ENCODE measurements around the gene TP53RK.
A peak's percentile ranks its signal among the peaks of the same experiment; 100 is the strongest.

TP53RK gene

GRCh38 chr20:46715292-46715756 is 26.1 kb upstream of the TP53RK start:
- DNase-seq (ENCODE audit: low spot score in 2 of 2) (no peak), ATAC-seq (replicated peaks; ENCODE audit: extremely low read depth, poor library complexity, severe bottlenecking) (no peak)
- Mint-ChIP-seq H3K36me3 (ENCODE audit: insufficient read depth) (no peaks in the 10 kb centered on the region), H3K27ac (ENCODE audit: low read depth) (no peak overlapping the region), H3K4me3 (no peak overlapping the region), H3K9me3 (no peaks in the 10 kb centered on the region), H3K4me1 (peaks cover 3% of the 10 kb centered on the region), H3K27me3 (peaks cover 48% of the 10 kb centered on the region)

DNA sequence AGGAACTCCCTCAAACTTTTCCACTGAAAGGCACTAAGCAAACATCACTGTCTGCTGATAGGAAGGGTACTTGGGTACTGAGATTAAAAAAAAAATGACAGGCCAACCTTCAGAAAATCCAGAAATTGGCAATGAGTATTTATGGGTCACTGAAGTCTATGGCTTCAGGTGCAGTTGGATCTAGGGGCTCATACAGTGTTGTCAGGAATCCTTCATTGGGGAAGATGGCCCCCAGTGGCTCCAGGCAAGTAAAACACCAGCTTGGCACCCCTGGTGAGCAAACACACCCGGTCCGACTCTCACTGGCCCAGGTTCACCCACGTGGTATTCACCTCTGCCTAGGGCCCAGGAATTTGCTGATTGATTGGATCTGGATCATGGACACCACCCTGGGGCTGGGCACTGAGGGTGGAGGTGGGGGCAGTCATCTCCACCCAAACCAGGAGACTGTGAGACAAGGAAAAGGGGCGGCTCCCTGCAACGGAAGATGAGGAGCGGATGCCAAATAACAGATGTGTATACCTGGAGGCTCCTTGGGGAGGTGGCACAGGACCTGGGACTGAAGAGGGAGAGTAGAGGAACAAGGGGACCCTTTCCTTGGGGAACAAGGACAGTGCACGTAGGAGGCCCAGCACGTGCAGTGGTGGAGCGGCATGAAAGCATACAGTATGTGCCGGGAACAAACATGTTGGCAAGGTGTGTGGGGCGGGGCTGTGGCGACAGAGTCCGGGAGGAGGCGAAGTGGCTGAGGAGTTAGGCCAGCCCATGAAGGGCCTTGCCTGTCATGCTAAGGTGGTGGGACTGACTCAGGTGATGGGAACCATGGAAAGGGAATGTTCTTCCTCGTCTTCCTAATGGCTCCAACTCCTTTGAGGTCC is 25.0 kb upstream of the TP53RK start:
- Mint-ChIP-seq H3K9me3 (no peaks in the 10 kb centered on the region), H3K4me3 (no peak overlapping the region), H3K27ac (ENCODE audit: low read depth) (no peak overlapping the region), H3K4me1 (peaks cover 10% of the 10 kb centered on the region), H3K36me3 (ENCODE audit: insufficient read depth) (no peaks in the 10 kb centered on the region), H3K27me3 (peaks cover 59% of the 10 kb centered on the region)
- ATAC-seq (replicated peaks; ENCODE audit: extremely low read depth, poor library complexity, severe bottlenecking) (no peak), DNase-seq (ENCODE audit: low spot score in 2 of 2) (no peak)

DNA sequence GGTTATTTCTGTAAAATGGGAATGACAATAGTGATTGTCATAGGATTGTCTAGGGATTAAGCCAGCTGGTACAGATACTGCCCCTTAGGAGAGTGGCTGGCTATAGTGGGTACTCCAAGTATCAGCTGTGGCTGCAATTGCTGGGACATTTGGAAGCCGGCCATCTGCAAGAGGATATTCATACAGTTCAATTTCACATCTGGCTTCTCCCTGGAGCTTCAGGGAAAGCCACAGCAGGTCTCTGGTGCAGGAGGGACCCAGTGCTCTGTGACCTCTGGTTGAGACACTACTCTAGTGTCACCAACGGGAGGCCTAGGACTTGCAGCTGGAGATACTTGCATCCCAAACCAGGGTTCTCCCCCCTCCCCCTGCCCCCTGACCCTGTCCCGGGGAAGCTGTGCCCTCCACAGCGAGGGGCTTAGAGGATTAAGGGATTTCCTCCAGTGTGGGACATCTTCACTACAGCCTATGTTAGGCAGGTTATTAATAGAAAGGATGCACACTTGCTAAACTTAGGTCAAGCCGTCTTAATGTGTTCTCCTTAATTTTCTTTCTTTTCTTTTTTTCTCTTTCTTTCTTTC is 22.9 kb upstream of the TP53RK start:
- Mint-ChIP-seq H3K27ac (ENCODE audit: low read depth) (no peak overlapping the region), H3K4me3 (no peak overlapping the region), H3K9me3 (no peaks in the 10 kb centered on the region), H3K4me1 (peaks cover 15% of the 10 kb centered on the region), H3K36me3 (ENCODE audit: insufficient read depth) (peaks cover 2% of the 10 kb centered on the region), H3K27me3 (peaks cover 73% of the 10 kb centered on the region)
- ATAC-seq (replicated peaks; ENCODE audit: extremely low read depth, poor library complexity, severe bottlenecking) (no peak), DNase-seq (ENCODE audit: low spot score in 2 of 2) (no peak)

GRCh38 chr20:46710153-46710913 is 21.1 kb upstream of the TP53RK start:
- Mint-ChIP-seq H3K9me3 (no peaks in the 10 kb centered on the region), H3K27me3 (peaks cover 78% of the 10 kb centered on the region), H3K4me3 (peak overlapping the region; percentile 57), H3K4me1 (peaks cover 15% of the 10 kb centered on the region), H3K27ac (ENCODE audit: low read depth) (no peak overlapping the region), H3K36me3 (ENCODE audit: insufficient read depth) (peaks cover 2% of the 10 kb centered on the region)
- no peak for DNase-seq (ENCODE audit: low spot score in 2 of 2)
- no peak for ATAC-seq (replicated peaks; ENCODE audit: extremely low read depth, poor library complexity, severe bottlenecking)

GRCh38 chr20:46709459-46710152 is 20.4 kb upstream of the TP53RK start, which contains the start of gene SLC2A10:
Gene SLC2A10 (plus strand): TSS chr20:46709649. CDS start chr20:46709737, 88 bp downstream.
- H3K27me3 Mint-ChIP-seq, result peaks cover 77% of the 10 kb centered on the region
- peak within 1 kb of the TSS; percentile 57 for H3K4me3 Mint-ChIP-seq
- peaks cover 2% of the 10 kb centered on the region for H3K36me3 Mint-ChIP-seq (ENCODE audit: insufficient read depth)
- DNase-seq (ENCODE audit: low spot score in 2 of 2), result no peak
- peak within 1 kb of the TSS; percentile 29 for H3K27ac Mint-ChIP-seq (ENCODE audit: low read depth)
- peaks cover 15% of the 10 kb centered on the region for H3K4me1 Mint-ChIP-seq
- H3K9me3 Mint-ChIP-seq, result no peaks in the 10 kb centered on the region
- ATAC-seq (replicated peaks; ENCODE audit: extremely low read depth, poor library complexity, severe bottlenecking), result peak; percentile 6

- DNase-seq (ENCODE audit: low spot score in 2 of 2), result no peak
- H3K9me3 Mint-ChIP-seq, result no peaks in the 10 kb centered on the region
- H3K36me3 Mint-ChIP-seq (ENCODE audit: insufficient read depth), result peaks cover 2% of the 10 kb centered on the region
- ATAC-seq (replicated peaks; ENCODE audit: extremely low read depth, poor library complexity, severe bottlenecking), result no peak
- peaks cover 77% of the 10 kb centered on the region for H3K27me3 Mint-ChIP-seq
- peaks cover 15% of the 10 kb centered on the region for H3K4me1 Mint-ChIP-seq
- peak overlapping the region; percentile 29 for H3K27ac Mint-ChIP-seq (ENCODE audit: low read depth)
- H3K4me3 Mint-ChIP-seq, result peak overlapping the region; percentile 47
These were observed 19.8 kb upstream of the TP53RK start for GRCh38 chr20:46709055-46709458.

- Mint-ChIP-seq H3K36me3 (ENCODE audit: insufficient read depth) (peaks cover 2% of the 10 kb centered on the region), H3K27me3 (peaks cover 76% of the 10 kb centered on the region), H3K4me1 (peaks cover 15% of the 10 kb centered on the region), H3K27ac (ENCODE audit: low read depth) (peak overlapping the region; percentile 29), H3K4me3 (no peak overlapping the region), H3K9me3 (no peaks in the 10 kb centered on the region)
- no peak for ATAC-seq (replicated peaks; ENCODE audit: extremely low read depth, poor library complexity, severe bottlenecking)
- DNase-seq (ENCODE audit: low spot score in 2 of 2), result no peak
These were observed 19.1 kb upstream of the TP53RK start for GRCh38 chr20:46708172-46708860.

- H3K9me3 Mint-ChIP-seq, result no peaks in the 10 kb centered on the region
- no peak overlapping the region for H3K4me3 Mint-ChIP-seq
- peaks cover 64% of the 10 kb centered on the region for H3K27me3 Mint-ChIP-seq
- H3K27ac Mint-ChIP-seq (ENCODE audit: low read depth), result no peak overlapping the region
- ATAC-seq (replicated peaks; ENCODE audit: extremely low read depth, poor library complexity, severe bottlenecking) (no peak), DNase-seq (ENCODE audit: low spot score in 2 of 2) (no peak)
- peaks cover 15% of the 10 kb centered on the region for H3K4me1 Mint-ChIP-seq
- peaks cover 2% of the 10 kb centered on the region for H3K36me3 Mint-ChIP-seq (ENCODE audit: insufficient read depth)
These were observed 17.0 kb upstream of the TP53RK start for GRCh38 chr20:46706242-46706641.

- Mint-ChIP-seq H3K4me1 (peaks cover 12% of the 10 kb centered on the region), H3K4me3 (no peak overlapping the region), H3K27ac (ENCODE audit: low read depth) (no peak overlapping the region), H3K27me3 (peaks cover 64% of the 10 kb centered on the region), H3K36me3 (ENCODE audit: insufficient read depth) (peaks cover 2% of the 10 kb centered on the region), H3K9me3 (no peaks in the 10 kb centered on the region)
- no peak for ATAC-seq (replicated peaks; ENCODE audit: extremely low read depth, poor library complexity, severe bottlenecking)
- no peak for DNase-seq (ENCODE audit: low spot score in 2 of 2)
These were observed 16.1 kb upstream of the TP53RK start for GRCh38 chr20:46705378-46705729.

DNA sequence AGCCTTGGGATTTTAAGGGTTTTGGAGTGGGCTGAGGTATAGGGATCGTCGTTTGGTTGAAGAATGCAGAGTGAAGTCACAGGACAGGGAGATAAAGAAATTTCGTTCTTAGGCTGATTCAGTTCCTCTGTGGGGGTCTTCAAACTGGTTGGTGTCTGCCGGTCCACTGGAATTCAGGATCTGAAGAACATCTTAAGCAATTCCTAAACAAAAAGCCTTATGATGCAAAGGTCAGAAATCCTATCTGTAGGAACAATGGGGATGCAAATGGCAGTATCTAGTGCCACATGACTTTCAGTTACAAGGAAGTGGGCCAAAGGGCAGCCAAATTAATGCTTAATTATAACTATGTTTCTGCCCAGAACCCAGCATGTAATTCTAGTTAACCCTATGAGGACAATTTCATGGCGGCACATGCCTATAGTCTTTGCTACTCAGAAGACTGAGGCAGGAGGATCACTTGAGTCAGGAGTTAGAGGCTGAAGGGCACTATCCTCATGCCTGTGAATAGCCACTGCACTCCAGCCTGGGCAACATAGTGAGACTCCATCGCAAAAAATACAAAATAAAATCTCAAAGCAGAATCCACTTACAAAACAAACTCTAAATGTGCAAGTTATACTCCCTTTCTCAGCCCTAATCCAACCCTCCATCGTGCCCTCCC is 15.6 kb upstream of the TP53RK start:
- ATAC-seq (replicated peaks; ENCODE audit: extremely low read depth, poor library complexity, severe bottlenecking) (no peak), DNase-seq (ENCODE audit: low spot score in 2 of 2) (no peak)
- no peak overlapping the region for H3K27ac Mint-ChIP-seq (ENCODE audit: low read depth)
- H3K9me3 Mint-ChIP-seq, result no peaks in the 10 kb centered on the region
- no peak overlapping the region for H3K4me3 Mint-ChIP-seq
- H3K27me3 Mint-ChIP-seq, result peaks cover 64% of the 10 kb centered on the region
- peaks cover 2% of the 10 kb centered on the region for H3K36me3 Mint-ChIP-seq (ENCODE audit: insufficient read depth)
- H3K4me1 Mint-ChIP-seq, result peaks cover 7% of the 10 kb centered on the region

- DNase-seq (ENCODE audit: low spot score in 2 of 2) (no peak), ATAC-seq (replicated peaks; ENCODE audit: extremely low read depth, poor library complexity, severe bottlenecking) (no peak)
- no peaks in the 10 kb centered on the region for H3K4me1 Mint-ChIP-seq
- peaks cover 64% of the 10 kb centered on the region for H3K27me3 Mint-ChIP-seq
- no peaks in the 10 kb centered on the region for H3K9me3 Mint-ChIP-seq
- H3K27ac Mint-ChIP-seq (ENCODE audit: low read depth), result no peak overlapping the region
- H3K4me3 Mint-ChIP-seq, result no peak overlapping the region
- no peaks in the 10 kb centered on the region for H3K36me3 Mint-ChIP-seq (ENCODE audit: insufficient read depth)
These were observed 14.2 kb upstream of the TP53RK start for GRCh38 chr20:46703435-46703834.
